Endothelial cell of umbilical vein (primary cell): ENCODE results near the gene ARG2.

Experiments used
- EZH2 ChIP-seq: IDR thresholded peaks from 2 replicates; pipeline ENCODE4 v1.6.1; 2012; ENCODE audit warnings: borderline replicate concordance, low read depth, mild to moderate bottlenecking, moderate library complexity, low read length, inconsistent platforms; ENCODE audit not compliant: severe bottlenecking
- GATA2 ChIP-seq: IDR thresholded peaks from 2 replicates; pipeline ENCODE4 v1.7.0; 2011; ENCODE audit warnings: low read depth, mild to moderate bottlenecking, moderate library complexity, mixed read lengths, low read length; ENCODE audit not compliant: insufficient read length, insufficient read depth
- MYC ChIP-seq: IDR thresholded peaks from one replicate; pipeline ENCODE4 v1.6.1; 2011; ENCODE audit warnings: mild to moderate bottlenecking, low read depth, low read length
- POLR2A ChIP-seq: IDR thresholded peaks from 2 replicates; pipeline ENCODE4 v1.6.1; 2012; ENCODE audit warnings: low read depth, mild to moderate bottlenecking, control low read depth, low read length
- POLR2AphosphoS5 ChIP-seq: IDR thresholded peaks from 2 replicates; pipeline ENCODE4 v1.6.1; 2012; ENCODE audit warnings: low read depth, mild to moderate bottlenecking, control low read depth, low read length, moderate library complexity; ENCODE audit not compliant: insufficient read depth
- TF ChIP-seq, protein P1 (sequence below), 2 donors: IDR thresholded peaks; 1 replicate in 1 of 2; 2 replicates in 1 of 2; pipeline ENCODE4 v1.5.1; 2011; ENCODE audit warnings: low read length in 2 of 2, mild to moderate bottlenecking in 2 of 2, moderate library complexity in 2 of 2, control low read depth in 1 of 2, inconsistent platforms in 1 of 2, low read depth in 1 of 2; ENCODE audit not compliant: insufficient read depth in 1 of 2; ENCODE audit errors: extremely low read depth in 1 of 2

GRCh38 chr14:67666750-67667449 is 47.2 kb downstream of the ARG2 start:
- TF ChIP-seq, protein P1, sequence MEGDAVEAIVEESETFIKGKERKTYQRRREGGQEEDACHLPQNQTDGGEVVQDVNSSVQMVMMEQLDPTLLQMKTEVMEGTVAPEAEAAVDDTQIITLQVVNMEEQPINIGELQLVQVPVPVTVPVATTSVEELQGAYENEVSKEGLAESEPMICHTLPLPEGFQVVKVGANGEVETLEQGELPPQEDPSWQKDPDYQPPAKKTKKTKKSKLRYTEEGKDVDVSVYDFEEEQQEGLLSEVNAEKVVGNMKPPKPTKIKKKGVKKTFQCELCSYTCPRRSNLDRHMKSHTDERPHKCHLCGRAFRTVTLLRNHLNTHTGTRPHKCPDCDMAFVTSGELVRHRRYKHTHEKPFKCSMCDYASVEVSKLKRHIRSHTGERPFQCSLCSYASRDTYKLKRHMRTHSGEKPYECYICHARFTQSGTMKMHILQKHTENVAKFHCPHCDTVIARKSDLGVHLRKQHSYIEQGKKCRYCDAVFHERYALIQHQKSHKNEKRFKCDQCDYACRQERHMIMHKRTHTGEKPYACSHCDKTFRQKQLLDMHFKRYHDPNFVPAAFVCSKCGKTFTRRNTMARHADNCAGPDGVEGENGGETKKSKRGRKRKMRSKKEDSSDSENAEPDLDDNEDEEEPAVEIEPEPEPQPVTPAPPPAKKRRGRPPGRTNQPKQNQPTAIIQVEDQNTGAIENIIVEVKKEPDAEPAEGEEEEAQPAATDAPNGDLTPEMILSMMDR (IDR thresholded peaks at IDR 0.05; ENCODE audit: extremely low read depth in 1 of 2, insufficient read depth in 1 of 2, low read depth in 1 of 2, low read length in 2 of 2): peak; percentile 39 to 50
- TF ChIP-seq POLR2A: no peak
- no peak for TF ChIP-seq POLR2AphosphoS5
- TF ChIP-seq EZH2: no peak
- no peak for TF ChIP-seq MYC
- no peak for TF ChIP-seq GATA2
